ENCODE measurements around the gene ZBED3. TPM values are rescaled to one million over a fixed set of nuclear protein-coding genes. Genes with fewer than 3 reads are reported as not detected.

The ZBED3 gene
- total RNA-seq, 1 experiment from 2014 or later, result 14.8 TPM

- Mint-ChIP-seq H3K27ac (ENCODE audit: low read depth, unreplicated experiment) (no peak overlapping the region), H3K9me3 (ENCODE audit: unreplicated experiment) (peaks cover 13% of the 10 kb centered on the region), H3K36me3 (ENCODE audit: insufficient read depth, unreplicated experiment) (peaks cover 19% of the 10 kb centered on the region), H3K4me3 (ENCODE audit: unreplicated experiment) (peak overlapping the region; percentile 95), H3K27me3 (ENCODE audit: insufficient read depth, unreplicated experiment) (no peaks in the 10 kb centered on the region), H3K4me1 (ENCODE audit: insufficient read depth, unreplicated experiment) (no peaks in the 10 kb centered on the region)
- BruUV-seq (replicated peaks), result no TSS peak
- DNase-seq (ENCODE audit: unreplicated experiment), result no peak
- ChIA-PET POLR2A (interaction anchor here (2.4 kb wide), 1 partner anchor 213 kb away, joined by 8 read pairs; the partner anchor contains the start of gene F2RL1), CTCF (interaction anchor here (0.5 to 1.3 kb wide), 3 partner anchors 165 to 486 kb away, joined by 3 to 4 read pairs (median 3); no protein-coding TSS in a partner anchor)
- intact Hi-C loops (cut with micrococcal nuclease), result no loop called here
- no peak for TF ChIP-seq CTCF (IDR thresholded peaks at IDR 0.05; ENCODE audit: unreplicated experiment)
Observed at GRCh38 chr5:77031891-77032290, 55.2 kb downstream of the ZBED3 start.

- Mint-ChIP-seq H3K4me1 (ENCODE audit: insufficient read depth, unreplicated experiment) (no peaks in the 10 kb centered on the region), H3K9me3 (ENCODE audit: unreplicated experiment) (peaks cover 13% of the 10 kb centered on the region), H3K36me3 (ENCODE audit: insufficient read depth, unreplicated experiment) (peaks cover 7% of the 10 kb centered on the region), H3K4me3 (ENCODE audit: unreplicated experiment) (peak within 1 kb of the TSS; percentile 95), H3K27me3 (ENCODE audit: insufficient read depth, unreplicated experiment) (no peaks in the 10 kb centered on the region), H3K27ac (ENCODE audit: low read depth, unreplicated experiment) (peak within 1 kb of the TSS; percentile 89)
- POLR2A ChIA-PET, result interaction anchor here (0.6 to 2.4 kb wide), 18 partner anchors 15 to 1342 kb away, joined by 3 to 16 read pairs (median 5); partner anchors contain the start of genes F2RL1 and WDR41
- TSS peak; percentile 69 for BruUV-seq (replicated peaks)
- intact Hi-C loops (cut with micrococcal nuclease), result no loop called here
- CTCF ChIA-PET, result interaction anchor here (0.5 to 1.2 kb wide), 7 partner anchors 32 to 767 kb away, joined by 3 to 5 read pairs (median 3); no protein-coding TSS in a partner anchor
- DNase-seq (ENCODE audit: unreplicated experiment), result peak; percentile 91
- TF ChIP-seq CTCF (IDR thresholded peaks at IDR 0.05; ENCODE audit: unreplicated experiment), result no peak
Observed at GRCh38 chr5:77030097-77031071, 56.7 kb downstream of the ZBED3 start, which contains the start of gene AGGF1. AGGF1 (plus strand) TSS chr5:77030404; CDS start chr5:77030767, 363 bp downstream.

- TF ChIP-seq CTCF (IDR thresholded peaks at IDR 0.05; ENCODE audit: unreplicated experiment), result no peak
- intact Hi-C loops (cut with micrococcal nuclease), result no loop called here
- H3K4me1 Mint-ChIP-seq (ENCODE audit: insufficient read depth, unreplicated experiment), result no peaks in the 10 kb centered on the region
- no peaks in the 10 kb centered on the region for H3K36me3 Mint-ChIP-seq (ENCODE audit: insufficient read depth, unreplicated experiment)
- no peaks in the 10 kb centered on the region for H3K27me3 Mint-ChIP-seq (ENCODE audit: insufficient read depth, unreplicated experiment)
- no TSS peak for BruUV-seq (replicated peaks)
- peaks cover 13% of the 10 kb centered on the region for H3K9me3 Mint-ChIP-seq (ENCODE audit: unreplicated experiment)
- POLR2A ChIA-PET, result interaction anchor here (0.8 to 2.4 kb wide), 11 partner anchors 16 to 1341 kb away, joined by 3 to 16 read pairs (median 6); partner anchors contain the start of genes F2RL1 and WDR41
- CTCF ChIA-PET, result no interaction called here
- peak overlapping the region; percentile 95 for H3K4me3 Mint-ChIP-seq (ENCODE audit: unreplicated experiment)
- no peak for DNase-seq (ENCODE audit: unreplicated experiment)
- H3K27ac Mint-ChIP-seq (ENCODE audit: low read depth, unreplicated experiment), result peak overlapping the region; percentile 89
Observed at GRCh38 chr5:77029376-77029885, 57.7 kb downstream of the ZBED3 start.
